H9 (cell line): ENCODE results near the gene DNAI4. TPM values are rescaled to one million over a fixed set of nuclear protein-coding genes. Genes with fewer than 3 reads are reported as not detected.

Source experiments
- DNase-seq: peaks from one replicate; pipeline ENCODE4 v3.0.0-alpha.2; 2017
- H2AFZ ChIP-seq: one replicate; pipeline ENCODE4 v1.6.1; 2013; ENCODE audit warnings: mild to moderate bottlenecking, low read length, control low read depth, moderate library complexity
- H2AK5ac ChIP-seq: 2 replicates; pipeline ENCODE4 v1.6.1; 2013; ENCODE audit warnings: low read length, control low read depth, mixed read lengths; ENCODE audit not compliant: insufficient read length
- H2BK120ac ChIP-seq: one replicate; pipeline ENCODE4 v1.6.1; 2013; ENCODE audit warnings: low read depth, mild to moderate bottlenecking, low read length, control low read depth, inconsistent platforms; ENCODE audit not compliant: poor library complexity, severe bottlenecking
- H2BK12ac ChIP-seq: 2 replicates; pipeline ENCODE4 v1.6.1; 2013; ENCODE audit warnings: low read length, control low read depth, mixed read lengths, low read depth; ENCODE audit not compliant: insufficient read length
- H2BK15ac ChIP-seq: 2 replicates; pipeline ENCODE4 v1.6.1; 2013; ENCODE audit warnings: low read depth, low read length, control low read depth
- H2BK20ac ChIP-seq: one replicate; pipeline ENCODE4 v1.6.1; 2013; ENCODE audit warnings: low read depth, mild to moderate bottlenecking, low read length, control low read depth, inconsistent platforms; ENCODE audit not compliant: poor library complexity, severe bottlenecking
- H2BK5ac ChIP-seq: 2 replicates; pipeline ENCODE4 v1.6.1; 2013; ENCODE audit warnings: low read length, control low read depth, mixed read lengths; ENCODE audit not compliant: insufficient read length
- H3K14ac ChIP-seq: 2 replicates; pipeline ENCODE4 v1.6.1; 2013; ENCODE audit warnings: low read length, control low read depth; ENCODE audit not compliant: insufficient read depth
- H3K18ac ChIP-seq: 2 replicates; pipeline ENCODE4 v1.6.1; 2013; ENCODE audit warnings: low read depth, mild to moderate bottlenecking, mixed read lengths, low read length, control low read depth; ENCODE audit not compliant: insufficient read length
- H3K23ac ChIP-seq: 2 replicates; pipeline ENCODE4 v1.6.1; 2013; ENCODE audit warnings: low read length, control low read depth, mixed read lengths, low read depth; ENCODE audit not compliant: insufficient read length
- H3K23me2 ChIP-seq: 2 replicates; pipeline ENCODE4 v1.6.1; 2013; ENCODE audit warnings: low read depth, mild to moderate bottlenecking, mixed read lengths, low read length, control low read depth; ENCODE audit not compliant: insufficient read length, poor library complexity, severe bottlenecking
- H3K27ac ChIP-seq: 2 replicates; pipeline ENCODE4 v1.5.1; 2013; ENCODE audit warnings: low read length, control low read depth, mixed read lengths, low read depth; ENCODE audit not compliant: insufficient read length
- H3K27me3 ChIP-seq: 2 replicates; pipeline ENCODE4 v1.6.1; 2013; ENCODE audit warnings: low read length, control low read depth, inconsistent platforms; ENCODE audit not compliant: insufficient read depth
- H3K4ac ChIP-seq: 2 replicates; pipeline ENCODE4 v1.6.1; 2013; ENCODE audit warnings: low read depth, mild to moderate bottlenecking, control low read depth, inconsistent platforms, low read length, moderate library complexity
- H3K4me1 ChIP-seq: 2 replicates; pipeline ENCODE4 v1.6.1; 2013; ENCODE audit warnings: low read length, control low read depth, inconsistent platforms; ENCODE audit not compliant: insufficient read depth
- H3K4me2 ChIP-seq: 2 replicates; pipeline ENCODE4 v1.6.1; 2013; ENCODE audit warnings: low read length, control low read depth, mixed read lengths; ENCODE audit not compliant: insufficient read length, insufficient read depth
- H3K56ac ChIP-seq: 2 replicates; pipeline ENCODE4 v1.6.1; 2013; ENCODE audit warnings: low read depth, mild to moderate bottlenecking, mixed read lengths, low read length, control low read depth; ENCODE audit not compliant: insufficient read length
- H3K79me1 ChIP-seq: 2 replicates; pipeline ENCODE4 v1.6.1; 2013; ENCODE audit warnings: low read depth, mild to moderate bottlenecking, moderate library complexity, low read length, control low read depth, inconsistent platforms; ENCODE audit not compliant: insufficient read depth, poor library complexity, severe bottlenecking
- H3K79me2 ChIP-seq: 2 replicates; pipeline ENCODE4 v1.6.1; 2013; ENCODE audit warnings: low read length, control low read depth, inconsistent platforms; ENCODE audit not compliant: insufficient read depth
- H3K9ac ChIP-seq: 2 replicates; pipeline ENCODE4 v1.6.1; 2013; ENCODE audit warnings: low read length, control low read depth, mixed read lengths; ENCODE audit not compliant: insufficient read length; ENCODE audit errors: extremely low read depth
- H3K9me3 ChIP-seq: one replicate; pipeline ENCODE4 v1.6.1; 2013; ENCODE audit warnings: low read depth, low read length, inconsistent platforms; ENCODE audit not compliant: control insufficient read depth
- H3T11ph ChIP-seq: one replicate; pipeline ENCODE4 v1.6.1; 2013; ENCODE audit warnings: mild to moderate bottlenecking, low read length, control low read depth, inconsistent platforms
- H4K20me1 ChIP-seq: one replicate; pipeline ENCODE4 v1.6.1; 2013; ENCODE audit not compliant: control insufficient read depth, insufficient read length, insufficient read depth
- H4K5ac ChIP-seq: 2 replicates; pipeline ENCODE4 v1.6.1; 2013; ENCODE audit warnings: low read depth, mild to moderate bottlenecking, mixed read lengths, low read length, control low read depth; ENCODE audit not compliant: insufficient read length
- H4K8ac ChIP-seq: replicated peaks from 2 replicates; pipeline ENCODE4 v1.6.1; 2013; ENCODE audit warnings: low read length, control low read depth, mixed read lengths, low read depth; ENCODE audit not compliant: insufficient read length
- H4K91ac ChIP-seq: 2 replicates; pipeline ENCODE4 v1.6.1; 2013; ENCODE audit warnings: low read depth, mild to moderate bottlenecking, moderate library complexity, mixed read lengths, low read length, control low read depth; ENCODE audit not compliant: insufficient read length
- H3K27ac Mint-ChIP-seq, 3 experiments: 2 replicates in 2 of 3; 3 replicates in 1 of 3; pipeline ENCODE4 v1.8.0; 2020 to 2021; ENCODE audit warnings: mixed read lengths in 3 of 3, mild to moderate bottlenecking in 1 of 3, moderate library complexity in 1 of 3
- H3K27me3 Mint-ChIP-seq: 2 replicates; pipeline ENCODE4 v1.8.0; 2021; ENCODE audit warnings: low read depth, mild to moderate bottlenecking, moderate library complexity, mixed read lengths
- H3K36me3 Mint-ChIP-seq, 3 experiments: 2 replicates in 2 of 3; 3 replicates in 1 of 3; pipeline ENCODE4 v1.8.0; 2020 to 2021; ENCODE audit warnings: low read depth in 3 of 3, mixed read lengths in 3 of 3; ENCODE audit not compliant: insufficient read depth in 1 of 3
- H3K4me1 Mint-ChIP-seq, 2 experiments: 2 replicates each; pipeline ENCODE4 v1.8.0; 2020; ENCODE audit warnings: mixed read lengths in 2 of 2
- H3K4me3 Mint-ChIP-seq, 2 experiments: 2 replicates in 1 of 2; 3 replicates in 1 of 2; pipeline ENCODE4 v1.8.0; 2020 to 2021; ENCODE audit warnings: mild to moderate bottlenecking in 2 of 2, mixed read lengths in 2 of 2, moderate library complexity in 1 of 2
- H3K9me3 Mint-ChIP-seq, 2 experiments: 2 replicates in 1 of 2; 3 replicates in 1 of 2; pipeline ENCODE4 v1.8.0; 2020; ENCODE audit warnings: mild to moderate bottlenecking in 2 of 2, mixed read lengths in 2 of 2, moderate library complexity in 1 of 2
- CTCF ChIP-seq: fragments of 200-600 bp; sonication (generic); conservative IDR thresholded peaks from 3 replicates; pipeline ENCODE4 v1.8.0; 2021; ENCODE audit warnings: antibody characterized with exemption, mild to moderate bottlenecking
- WGBS: extraction: QIAGEN DNeasy Blood & Tissue Kit; methylation state at CpG from one replicate; pipeline ENCODE4 v1.1.7; 2013; ENCODE audit warnings: missing lambda C conversion rate, low lambda C conversion rate, mixed read lengths; ENCODE audit not compliant: insufficient read length; ENCODE audit errors: extremely low coverage; 5-methylcytosine and 5-hydroxymethylcytosine counted together
- total RNA-seq: library from RNA; stranded (reverse); gene quantifications from 2 replicates; pipeline ENCODE4 v1.2.1, GENCODE V29; 2021

The DNAI4 gene
- total RNA-seq, 1 experiment from 2014 or later = 1.4 TPM

DNA sequence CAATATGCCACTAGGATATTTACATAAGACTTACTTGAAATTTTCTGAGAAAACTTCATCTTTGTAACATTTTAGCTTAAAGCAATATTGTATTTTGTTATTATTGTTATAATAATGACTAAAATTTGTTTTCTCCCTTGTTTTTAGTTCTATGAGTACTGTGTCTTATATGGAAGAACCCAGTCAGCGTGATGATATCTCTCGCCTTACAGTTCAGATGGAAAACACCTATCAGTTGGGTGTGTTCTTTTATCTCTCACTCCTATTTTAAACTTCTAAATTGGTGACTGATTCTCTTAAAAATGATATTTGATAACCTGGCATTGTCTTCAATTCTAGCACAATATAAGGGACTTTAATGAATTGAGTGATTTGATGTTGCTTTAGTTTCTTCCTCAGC, 154.4 kb downstream of the DNAI4 start:
- H3K4me3 Mint-ChIP-seq = no peak overlapping the region
- Histone ChIP-seq H3T11ph (no peak overlapping the region), H3K27ac (no peak overlapping the region), H3K79me2 (no peaks in the 10 kb centered on the region), H3K56ac (no peak overlapping the region), H3K4ac (no peak overlapping the region), H4K91ac (no peak overlapping the region), H2BK5ac (no peak overlapping the region), H3K79me1 (no peaks in the 10 kb centered on the region), H3K4me1 (no peaks in the 10 kb centered on the region), H2BK120ac (no peak overlapping the region), H2BK20ac (no peak overlapping the region), H4K20me1 (no peaks in the 10 kb centered on the region), H4K8ac (no peak overlapping the region), H4K5ac (no peak overlapping the region), H3K9me3 (no peaks in the 10 kb centered on the region), H3K23ac (no peak overlapping the region), H2AFZ (no peak overlapping the region), H2BK12ac (no peak overlapping the region), H3K4me2 (no peak overlapping the region), H3K9ac (no peak overlapping the region), H3K23me2 (no peaks in the 10 kb centered on the region), H3K14ac (no peak overlapping the region), H3K18ac (no peak overlapping the region), H3K27me3 (no peaks in the 10 kb centered on the region), H2BK15ac (no peak overlapping the region), H2AK5ac (no peak overlapping the region)
- no CpG with 5 or more reads among the region's 2 CpGs for WGBS
- no peaks in the 10 kb centered on the region for H3K9me3 Mint-ChIP-seq
- no peak for DNase-seq
- H3K4me1 Mint-ChIP-seq = peaks cover 5 to 11% of the 10 kb centered on the region in 2 experiments
- no peak for TF ChIP-seq CTCF
- H3K36me3 Mint-ChIP-seq = no peaks in the 10 kb centered on the region
- H3K27ac Mint-ChIP-seq = no peak overlapping the region
- no peaks in the 10 kb centered on the region for H3K27me3 Mint-ChIP-seq
